Neural cell (in vitro differentiated cells): ENCODE results near the gene PLCB1. TPM values are rescaled to one million over a fixed set of nuclear protein-coding genes. Genes with fewer than 3 reads are reported as not detected.

Source experiments
- H2AFZ ChIP-seq: fragments of 200-600, 300-800 bp; sonication (generic), shearing (Covaris generic); 2 replicates; pipeline ENCODE4 v1.6.0; 2014; ENCODE audit warnings: low read depth, mild to moderate bottlenecking, antibody characterized with exemption, low read length, moderate library complexity
- H3F3A ChIP-seq: fragments of 200-600 bp; shearing (Covaris generic); 2 replicates; pipeline ENCODE4 v1.6.1; 2016; ENCODE audit warnings: mild to moderate bottlenecking, moderate library complexity, mixed read lengths, antibody characterized with exemption, low read length; ENCODE audit not compliant: insufficient read depth, poor library complexity, severe bottlenecking
- H3K27ac ChIP-seq: fragments of 200-600, 300-800 bp; sonication (generic), shearing (Covaris generic); 2 replicates; pipeline ENCODE4 v1.5.1; 2014; ENCODE audit warnings: mild to moderate bottlenecking, low read length, moderate library complexity
- H3K27me3 ChIP-seq: fragments of 300-800, 200-600 bp; sonication (generic), shearing (Covaris generic); 2 replicates; pipeline ENCODE4 v1.6.0; 2014; ENCODE audit warnings: mild to moderate bottlenecking, low read depth, low read length, moderate library complexity; ENCODE audit not compliant: insufficient read depth
- H3K36me3 ChIP-seq: fragments of 300-800, 200-600 bp; sonication (generic), shearing (Covaris generic); 2 replicates; pipeline ENCODE4 v1.5.1; 2014; ENCODE audit warnings: mild to moderate bottlenecking, antibody characterized with exemption, low read length, moderate library complexity; ENCODE audit not compliant: insufficient read depth
- H3K4me2 ChIP-seq: fragments of 300-800, 200-600 bp; sonication (generic), shearing (Covaris generic); 2 replicates; pipeline ENCODE4 v1.6.0; 2014; ENCODE audit warnings: mild to moderate bottlenecking, low read length
- H3K4me3 ChIP-seq: fragments of 300-800, 200-600 bp; sonication (generic), shearing (Covaris generic); 2 replicates; pipeline ENCODE4 v1.5.1; 2014; ENCODE audit warnings: mild to moderate bottlenecking, low read length, moderate library complexity
- H3K79me2 ChIP-seq: fragments of 200-600 bp; shearing (Covaris generic); replicated peaks from 2 replicates; pipeline ENCODE4 v1.6.0; 2014; ENCODE audit warnings: mild to moderate bottlenecking, low read length, moderate library complexity; ENCODE audit not compliant: insufficient read depth
- H3K9ac ChIP-seq: fragments of 300-800, 200-600 bp; sonication (generic), shearing (Covaris generic); 2 replicates; pipeline ENCODE4 v1.6.1; 2016; ENCODE audit warnings: mild to moderate bottlenecking, low read length, mixed read lengths
- H3K9me2 ChIP-seq: fragments of 200-600 bp; shearing (Covaris generic); 2 replicates; pipeline ENCODE4 v1.6.1; 2016; ENCODE audit warnings: mild to moderate bottlenecking, low read length, mixed read lengths; ENCODE audit not compliant: insufficient read depth
- H3K9me3 ChIP-seq: fragments of 200-600, 300-800 bp; sonication (generic), shearing (Covaris generic); 2 replicates; pipeline ENCODE4 v1.6.1; 2016; ENCODE audit warnings: mild to moderate bottlenecking, mixed run types, low read length, moderate library complexity, mixed read lengths
- H4K20me1 ChIP-seq: fragments of 200-600 bp; shearing (Covaris generic); 2 replicates; pipeline ENCODE4 v1.6.1; 2016; ENCODE audit warnings: mild to moderate bottlenecking, mixed run types; ENCODE audit not compliant: insufficient read depth
- EP300 ChIP-seq: fragments of 450-650 bp; conservative IDR thresholded peaks from 2 replicates; pipeline ENCODE4 v1.6.1; 2014; ENCODE audit warnings: antibody characterized with exemption, mild to moderate bottlenecking, moderate library complexity; ENCODE audit not compliant: poor library complexity, severe bottlenecking
- EZH2 ChIP-seq: fragments of 200-600, 300-800 bp; shearing (Covaris generic), sonication (generic); IDR thresholded peaks from 2 replicates; pipeline ENCODE4 v1.6.1; 2014; ENCODE audit warnings: antibody characterized with exemption, low read length, borderline replicate concordance, mild to moderate bottlenecking; ENCODE audit not compliant: insufficient read depth, poor library complexity, severe bottlenecking
- MXI1 ChIP-seq: fragments of 450-650 bp; conservative IDR thresholded peaks from 2 replicates; pipeline ENCODE4 v1.6.1; 2014; ENCODE audit warnings: antibody characterized with exemption, mild to moderate bottlenecking; ENCODE audit not compliant: poor library complexity, severe bottlenecking
- POLR2AphosphoS5 ChIP-seq: IDR thresholded peaks from 2 replicates; pipeline ENCODE4 v1.6.1; 2012
- RAD21 ChIP-seq: fragments of 450-650 bp; conservative IDR thresholded peaks from 2 replicates; pipeline ENCODE4 v1.6.1; 2014; ENCODE audit warnings: antibody characterized with exemption, mild to moderate bottlenecking, moderate library complexity
- SMC3 ChIP-seq: fragments of 450-650 bp; conservative IDR thresholded peaks from 2 replicates; pipeline ENCODE4 v1.6.1; 2014; ENCODE audit warnings: antibody characterized with exemption, mild to moderate bottlenecking, moderate library complexity; ENCODE audit not compliant: poor library complexity
- TAF1 ChIP-seq: IDR thresholded peaks from 2 replicates; pipeline ENCODE4 v1.6.1; 2012; ENCODE audit warnings: low read depth
- polyA plus RNA-seq: library from polyadenylated mRNA; depleted of rRNA; stranded (reverse); fragments of >200 nt; gene quantifications from 2 replicates; pipeline ENCODE4 v1.2.3, GENCODE V29; 2014
- TF ChIP-seq, protein P1 (sequence below): fragments of 450-650 bp; IDR thresholded peaks from 2 replicates; pipeline ENCODE4 v1.5.1; 2014; ENCODE audit warnings: antibody characterized with exemption, mild to moderate bottlenecking, moderate library complexity; ENCODE audit not compliant: poor library complexity, severe bottlenecking
- TF ChIP-seq, protein P2 (sequence below): IDR thresholded peaks from 2 replicates; pipeline ENCODE4 v1.6.1; 2012; ENCODE audit warnings: borderline replicate concordance

Gene PLCB1
- polyA plus RNA-seq, 1 donor from 2014 or later = 11.4 TPM

DNA sequence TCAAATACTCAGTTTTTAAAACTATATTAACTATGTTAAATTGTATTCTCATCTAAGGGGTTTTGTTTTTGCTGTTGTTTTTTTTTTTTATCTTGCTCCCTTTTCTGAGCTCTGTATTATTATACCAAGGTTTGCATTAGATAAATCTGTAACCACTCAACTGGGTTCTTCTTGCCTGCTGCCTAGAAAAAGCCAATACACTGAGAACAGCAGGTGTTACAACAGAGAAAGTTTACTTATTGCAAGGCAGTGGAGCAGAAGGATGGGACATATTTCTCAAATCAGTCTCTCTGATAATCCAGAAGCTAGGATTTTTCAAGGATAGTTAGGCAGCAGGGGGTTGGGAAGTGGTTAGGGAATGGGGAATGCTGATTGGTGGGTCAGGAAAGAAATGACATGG, 558.0 kb downstream of the PLCB1 start (continued):
- no peak for TF ChIP-seq RAD21

DNA sequence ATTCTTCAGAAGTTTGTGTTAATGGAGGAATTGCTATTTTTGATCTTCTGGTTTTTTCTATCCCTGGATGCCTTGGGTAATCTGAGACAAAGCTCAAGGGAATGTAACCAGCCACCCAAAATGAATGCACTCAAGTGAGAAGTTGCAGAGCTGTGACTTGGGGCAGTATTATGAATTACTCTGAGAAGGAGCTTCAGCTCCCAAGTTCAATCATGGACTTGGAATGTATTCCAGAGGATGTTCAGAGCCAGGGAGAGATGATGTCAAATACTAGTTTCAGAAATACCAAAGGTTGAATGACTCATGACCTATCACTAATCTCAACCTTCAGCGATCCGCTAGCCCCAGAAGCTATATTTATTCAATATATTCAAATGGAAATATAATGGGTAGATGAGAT, 561.6 kb downstream of the PLCB1 start:
- Histone ChIP-seq H3K4me2 (no peak overlapping the region), H3K9me3 (no peaks in the 10 kb centered on the region), H3K79me2 (no peaks in the 10 kb centered on the region), H3K9me2 (no peaks in the 10 kb centered on the region), H3K9ac (no peak overlapping the region), H3K36me3 (no peaks in the 10 kb centered on the region), H3K27ac (no peak overlapping the region), H3K4me3 (no peak overlapping the region), H3F3A (no peaks in the 10 kb centered on the region), H4K20me1 (no peaks in the 10 kb centered on the region), H3K27me3 (no peaks in the 10 kb centered on the region), H2AFZ (no peak overlapping the region)
- TF ChIP-seq RAD21 (no peak), EP300 (no peak), TAF1 (no peak), SMC3 (no peak), MXI1 (no peak), POLR2AphosphoS5 (no peak), EZH2 (no peak)
- TF ChIP-seq, protein P1, sequence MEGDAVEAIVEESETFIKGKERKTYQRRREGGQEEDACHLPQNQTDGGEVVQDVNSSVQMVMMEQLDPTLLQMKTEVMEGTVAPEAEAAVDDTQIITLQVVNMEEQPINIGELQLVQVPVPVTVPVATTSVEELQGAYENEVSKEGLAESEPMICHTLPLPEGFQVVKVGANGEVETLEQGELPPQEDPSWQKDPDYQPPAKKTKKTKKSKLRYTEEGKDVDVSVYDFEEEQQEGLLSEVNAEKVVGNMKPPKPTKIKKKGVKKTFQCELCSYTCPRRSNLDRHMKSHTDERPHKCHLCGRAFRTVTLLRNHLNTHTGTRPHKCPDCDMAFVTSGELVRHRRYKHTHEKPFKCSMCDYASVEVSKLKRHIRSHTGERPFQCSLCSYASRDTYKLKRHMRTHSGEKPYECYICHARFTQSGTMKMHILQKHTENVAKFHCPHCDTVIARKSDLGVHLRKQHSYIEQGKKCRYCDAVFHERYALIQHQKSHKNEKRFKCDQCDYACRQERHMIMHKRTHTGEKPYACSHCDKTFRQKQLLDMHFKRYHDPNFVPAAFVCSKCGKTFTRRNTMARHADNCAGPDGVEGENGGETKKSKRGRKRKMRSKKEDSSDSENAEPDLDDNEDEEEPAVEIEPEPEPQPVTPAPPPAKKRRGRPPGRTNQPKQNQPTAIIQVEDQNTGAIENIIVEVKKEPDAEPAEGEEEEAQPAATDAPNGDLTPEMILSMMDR = no peak
- TF ChIP-seq, protein P2, sequence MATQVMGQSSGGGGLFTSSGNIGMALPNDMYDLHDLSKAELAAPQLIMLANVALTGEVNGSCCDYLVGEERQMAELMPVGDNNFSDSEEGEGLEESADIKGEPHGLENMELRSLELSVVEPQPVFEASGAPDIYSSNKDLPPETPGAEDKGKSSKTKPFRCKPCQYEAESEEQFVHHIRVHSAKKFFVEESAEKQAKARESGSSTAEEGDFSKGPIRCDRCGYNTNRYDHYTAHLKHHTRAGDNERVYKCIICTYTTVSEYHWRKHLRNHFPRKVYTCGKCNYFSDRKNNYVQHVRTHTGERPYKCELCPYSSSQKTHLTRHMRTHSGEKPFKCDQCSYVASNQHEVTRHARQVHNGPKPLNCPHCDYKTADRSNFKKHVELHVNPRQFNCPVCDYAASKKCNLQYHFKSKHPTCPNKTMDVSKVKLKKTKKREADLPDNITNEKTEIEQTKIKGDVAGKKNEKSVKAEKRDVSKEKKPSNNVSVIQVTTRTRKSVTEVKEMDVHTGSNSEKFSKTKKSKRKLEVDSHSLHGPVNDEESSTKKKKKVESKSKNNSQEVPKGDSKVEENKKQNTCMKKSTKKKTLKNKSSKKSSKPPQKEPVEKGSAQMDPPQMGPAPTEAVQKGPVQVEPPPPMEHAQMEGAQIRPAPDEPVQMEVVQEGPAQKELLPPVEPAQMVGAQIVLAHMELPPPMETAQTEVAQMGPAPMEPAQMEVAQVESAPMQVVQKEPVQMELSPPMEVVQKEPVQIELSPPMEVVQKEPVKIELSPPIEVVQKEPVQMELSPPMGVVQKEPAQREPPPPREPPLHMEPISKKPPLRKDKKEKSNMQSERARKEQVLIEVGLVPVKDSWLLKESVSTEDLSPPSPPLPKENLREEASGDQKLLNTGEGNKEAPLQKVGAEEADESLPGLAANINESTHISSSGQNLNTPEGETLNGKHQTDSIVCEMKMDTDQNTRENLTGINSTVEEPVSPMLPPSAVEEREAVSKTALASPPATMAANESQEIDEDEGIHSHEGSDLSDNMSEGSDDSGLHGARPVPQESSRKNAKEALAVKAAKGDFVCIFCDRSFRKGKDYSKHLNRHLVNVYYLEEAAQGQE = no peak

DNA sequence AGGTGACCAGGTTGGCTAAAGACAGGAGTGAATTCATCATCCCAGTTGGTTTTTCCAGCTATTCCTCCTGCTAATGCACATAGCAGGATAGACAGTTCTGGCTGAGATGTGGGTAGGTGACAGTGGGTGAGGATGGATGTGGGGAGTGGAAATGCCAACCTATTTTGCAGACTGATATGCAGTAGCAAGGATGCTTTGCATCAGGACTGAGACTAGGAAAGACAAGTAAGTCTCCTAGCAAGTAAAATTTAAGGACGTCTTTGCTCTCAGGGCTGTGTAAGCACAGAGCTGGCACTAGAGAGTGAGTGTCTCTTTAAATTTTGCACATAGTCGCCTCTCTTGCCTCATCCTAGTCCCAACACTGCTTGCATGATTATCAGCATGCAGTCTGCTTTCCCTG, 568.7 kb downstream of the PLCB1 start:
- TF ChIP-seq RAD21 (no peak), EP300 (no peak), SMC3 (no peak)

More for the DNA sequence above, 568.7 kb downstream of the PLCB1 start:
- no peak overlapping the region for H3K27ac ChIP-seq
- H3K9me3 ChIP-seq = no peaks in the 10 kb centered on the region
- no peaks in the 10 kb centered on the region for H3K36me3 ChIP-seq
- H4K20me1 ChIP-seq = no peaks in the 10 kb centered on the region
- no peaks in the 10 kb centered on the region for H3K27me3 ChIP-seq
- no peak overlapping the region for H3K9ac ChIP-seq
- no peaks in the 10 kb centered on the region for H3F3A ChIP-seq
- H3K4me2 ChIP-seq = no peak overlapping the region
- H3K79me2 ChIP-seq = no peaks in the 10 kb centered on the region
- no peak overlapping the region for H3K4me3 ChIP-seq
- H3K9me2 ChIP-seq = no peaks in the 10 kb centered on the region
- H2AFZ ChIP-seq = no peak overlapping the region
